Upper lobe of left lung (tissue), 6 donors: ENCODE data around the gene ARHGAP26. TPM values are rescaled to one million over a fixed set of nuclear protein-coding genes. Genes with fewer than 3 reads are reported as not detected.

Experiments
- ATAC-seq, 2 donors: fragments of 200-7000 bp; cut with Tn5 transposase; one replicate each; pipeline ENCODE4 v1.9.1; 2022; ENCODE audit warnings: mild to moderate bottlenecking in 2 of 2, moderate library complexity in 2 of 2; ENCODE audit not compliant: low FRiP score in 2 of 2
- DNase-seq, 2 donors: peaks; one replicate each; pipeline ENCODE4 v3.0.0-alpha.2; 2019 to 2020
- H3K27ac ChIP-seq, 4 donors: fragments of 200-600 bp; sonication (generic); one replicate each; pipeline ENCODE4 v1.5.1; 2016 to 2019
- H3K27me3 ChIP-seq, 4 donors: fragments of 200-600 bp; sonication (generic); one replicate each; pipeline ENCODE4 v1.5.1; 2017 to 2019
- H3K36me3 ChIP-seq, 4 donors: fragments of 200-600 bp; sonication (generic); one replicate each; pipeline ENCODE4 v1.5.1; 2016 to 2019
- H3K4me1 ChIP-seq, 4 donors: fragments of 200-600 bp; sonication (generic); one replicate each; pipeline ENCODE4 v1.5.1; 2018 to 2019
- H3K4me3 ChIP-seq, 4 donors: fragments of 200-600 bp; sonication (generic); one replicate each; pipeline ENCODE4 v1.5.1; 2017 to 2019; ENCODE audit warnings: mild to moderate bottlenecking in 2 of 4, moderate library complexity in 1 of 4
- H3K9me3 ChIP-seq, 4 donors: fragments of 200-600 bp; sonication (generic); one replicate each; pipeline ENCODE4 v1.5.1; 2018 to 2019
- CTCF ChIP-seq, 6 experiments: fragments of 450-650 bp in 4 of 6; fragments of 200-600 bp in 2 of 6; sonication (generic) in 2 of 6; IDR thresholded peaks; one replicate each; pipeline ENCODE4 v1.5.1; 2016 to 2019; ENCODE audit warnings: antibody characterized with exemption in 6 of 6
- EP300 ChIP-seq, 4 donors: sonication (generic); formaldehyde crosslinking; IDR thresholded peaks; one replicate each; pipeline ENCODE4 v1.5.1; 2017; ENCODE audit warnings: antibody characterized with exemption in 4 of 4, control low read depth in 2 of 4
- POLR2A ChIP-seq, 4 donors: fragments of 450-650 bp; IDR thresholded peaks; one replicate each; pipeline ENCODE4 v1.5.1; 2016 to 2017; ENCODE audit warnings: antibody characterized with exemption in 4 of 4, mild to moderate bottlenecking in 2 of 4
- POLR2AphosphoS5 ChIP-seq, 2 donors: sonication (generic); formaldehyde crosslinking; IDR thresholded peaks; one replicate each; pipeline ENCODE4 v1.5.1; 2017; ENCODE audit warnings: antibody characterized with exemption in 2 of 2
- WGBS, 2 donors: methylation state at CpG; one replicate each; pipeline ENCODE4 v1.1.5; 2017 to 2018; 5-methylcytosine and 5-hydroxymethylcytosine counted together
- total RNA-seq, 6 donors: library from RNA; depleted of rRNA in 4 of 6; stranded (reverse); fragments of >200 nt in 4 of 6; gene quantifications; one replicate each; pipeline versions ENCODE4 v1.1.0 to v1.2.1, GENCODE V29; 2016 to 2021
- donor health status: DM: no; HTN: no; CAD: no; lungs with moderate emphysema.
- donor health status: DM: no; HTN: yes; CAD: no; lungs with severe emphysema.

ARHGAP26 gene
- total RNA-seq, 6 donors from 2014 or later = 34.9 to 90.1 (median 38.9) TPM

GRCh38 chr5:143236682-143237081 is 466.5 kb downstream of the ARHGAP26 start:
- DNase-seq (no peak), ATAC-seq (no peak)
- no peaks in the 10 kb centered on the region for H3K36me3 ChIP-seq
- peaks cover 0 to 4% (median 0%) of the 10 kb centered on the region in 4 donors for H3K4me1 ChIP-seq
- TF ChIP-seq CTCF (IDR thresholded peaks at IDR 0.05) (no peak), EP300 (IDR thresholded peaks at IDR 0.05) (no peak), POLR2AphosphoS5 (IDR thresholded peaks at IDR 0.05) (no peak), POLR2A (IDR thresholded peaks at IDR 0.05) (no peak)
- no peaks in the 10 kb centered on the region for H3K27me3 ChIP-seq
- H3K27ac ChIP-seq = no peak overlapping the region
- no peak overlapping the region for H3K4me3 ChIP-seq
- H3K9me3 ChIP-seq = no peaks in the 10 kb centered on the region
- WGBS, 2 donors = 94% methylated on average over 2 of the region's 2 CpGs

GRCh38 chr5:143237664-143238063 is 467.5 kb downstream of the ARHGAP26 start:
- TF ChIP-seq EP300 (IDR thresholded peaks at IDR 0.05) (no peak), POLR2A (IDR thresholded peaks at IDR 0.05) (no peak), CTCF (IDR thresholded peaks at IDR 0.05) (no peak), POLR2AphosphoS5 (IDR thresholded peaks at IDR 0.05) (no peak)
- no peaks in the 10 kb centered on the region for H3K9me3 ChIP-seq
- no peaks in the 10 kb centered on the region for H3K36me3 ChIP-seq
- H3K27ac ChIP-seq = no peak overlapping the region
- peaks cover 0 to 4% (median 0%) of the 10 kb centered on the region in 4 donors for H3K4me1 ChIP-seq
- H3K4me3 ChIP-seq = no peak overlapping the region
- no peak for ATAC-seq
- 95 to 96% methylated on average over 10 of the region's 10 CpGs for WGBS, 2 donors
- no peaks in the 10 kb centered on the region for H3K27me3 ChIP-seq
- no peak for DNase-seq

DNA sequence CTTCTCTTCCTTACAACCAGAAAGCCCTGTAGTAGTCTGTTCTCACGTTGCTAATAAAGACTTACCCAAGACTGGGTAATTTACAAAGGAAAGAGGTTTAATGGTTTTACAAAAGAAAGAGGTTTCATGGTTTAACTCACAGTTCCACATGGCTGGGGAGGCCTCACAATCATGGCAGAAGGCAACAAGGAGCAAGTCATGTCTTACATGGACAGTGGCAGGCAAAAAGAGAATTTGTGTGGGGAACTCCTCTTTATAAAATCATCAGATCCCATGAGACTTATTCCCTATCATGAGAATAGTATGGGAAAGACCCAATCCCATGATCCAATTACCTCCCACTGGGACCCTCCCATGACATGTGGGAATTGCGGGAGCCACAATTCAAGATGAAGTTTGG is 468.4 kb downstream of the ARHGAP26 start:
- H3K27me3 ChIP-seq = no peaks in the 10 kb centered on the region
- ATAC-seq (no peak), DNase-seq (no peak)
- TF ChIP-seq EP300 (IDR thresholded peaks at IDR 0.05) (no peak), POLR2A (IDR thresholded peaks at IDR 0.05) (no peak), CTCF (IDR thresholded peaks at IDR 0.05) (no peak), POLR2AphosphoS5 (IDR thresholded peaks at IDR 0.05) (no peak)
- no peaks in the 10 kb centered on the region for H3K36me3 ChIP-seq
- peaks cover 0 to 8% (median under 1%) of the 10 kb centered on the region in 4 donors for H3K4me1 ChIP-seq
- H3K9me3 ChIP-seq = no peaks in the 10 kb centered on the region
- 96 to 100% methylated on average over 2 of the region's 2 CpGs for WGBS, 2 donors
- no peak overlapping the region for H3K4me3 ChIP-seq
- no peak overlapping the region for H3K27ac ChIP-seq

GRCh38 chr5:143239882-143240518 is 469.8 kb downstream of the ARHGAP26 start:
- Histone ChIP-seq H3K4me1 (peaks cover 0 to 4% (median 1%) of the 10 kb centered on the region in 4 donors), H3K9me3 (no peaks in the 10 kb centered on the region), H3K36me3 (no peaks in the 10 kb centered on the region), H3K4me3 (no peak overlapping the region), H3K27ac (no peak overlapping the region), H3K27me3 (no peaks in the 10 kb centered on the region)
- ATAC-seq (no peak), DNase-seq (no peak)
- WGBS, 2 donors = 85 to 95% methylated on average over 4 to 5 of the region's 5 CpGs
- TF ChIP-seq CTCF (IDR thresholded peaks at IDR 0.05) (no peak), EP300 (IDR thresholded peaks at IDR 0.05) (no peak), POLR2AphosphoS5 (IDR thresholded peaks at IDR 0.05) (no peak), POLR2A (IDR thresholded peaks at IDR 0.05) (no peak)

DNA sequence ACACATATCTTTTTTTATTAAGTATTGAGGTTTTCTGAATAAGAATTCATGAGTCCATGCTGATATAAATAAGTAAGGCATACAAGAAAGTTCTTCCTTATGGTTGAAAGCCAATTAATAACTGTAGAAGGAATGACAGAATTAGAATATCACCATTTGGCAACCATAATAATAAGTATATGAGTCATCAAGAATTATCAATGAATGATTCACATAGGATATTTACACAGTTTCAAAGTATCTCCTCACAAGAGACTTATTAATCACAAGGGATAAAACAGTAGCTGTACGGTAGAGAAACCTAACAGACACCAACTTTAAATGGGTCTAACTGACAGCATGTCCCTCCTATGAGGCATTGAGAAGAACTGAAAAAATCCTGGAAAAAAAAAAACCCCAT is 471.7 kb downstream of the ARHGAP26 start:
- H3K9me3 ChIP-seq = no peaks in the 10 kb centered on the region
- H3K36me3 ChIP-seq = no peaks in the 10 kb centered on the region
- peaks cover 0 to 4% (median 1%) of the 10 kb centered on the region in 4 donors for H3K4me1 ChIP-seq
- H3K27ac ChIP-seq = no peak overlapping the region
- TF ChIP-seq CTCF (IDR thresholded peaks at IDR 0.05) = no peak
- no peak for TF ChIP-seq POLR2AphosphoS5 (IDR thresholded peaks at IDR 0.05)
- TF ChIP-seq POLR2A (IDR thresholded peaks at IDR 0.05) = no peak
- TF ChIP-seq EP300 (IDR thresholded peaks at IDR 0.05) = no peak
- no peak for ATAC-seq
- WGBS, 2 donors = 68 to 86% methylated on average over 1 of the region's 1 CpG
- no peak for DNase-seq
- H3K27me3 ChIP-seq = no peaks in the 10 kb centered on the region
- H3K4me3 ChIP-seq = no peak overlapping the region
